ENCODE measurements around the gene SP140. TPM values are rescaled to one million over a fixed set of nuclear protein-coding genes. Genes with fewer than 3 reads are reported as not detected.
"Not testable (repeated sequence)": the region's sequence is repeated elsewhere in the genome, so short reads cannot be mapped to it uniquely, and the experiment has no call there.

The SP140 gene
- polyA plus RNA-seq, 1 donor, result 2.2 TPM

DNA sequence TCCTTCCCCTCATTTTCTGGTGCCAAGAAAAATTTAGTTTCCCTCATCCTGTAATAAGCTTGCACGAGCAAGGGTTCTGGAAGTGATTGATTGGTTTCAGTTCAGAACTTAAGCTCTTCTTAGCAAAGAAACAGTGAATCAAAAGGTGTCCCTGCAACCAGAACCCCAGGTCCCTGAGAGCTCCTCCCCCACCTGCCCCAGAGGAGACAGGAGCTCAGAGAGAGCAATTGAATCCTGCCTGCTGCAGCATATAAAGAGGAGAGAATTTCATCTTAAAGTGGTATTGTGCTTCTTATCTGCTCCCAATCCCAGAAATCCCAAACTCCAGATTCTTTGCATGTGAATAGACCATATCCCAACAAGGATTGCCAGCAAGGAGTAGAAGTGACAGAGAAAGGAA lies 86.1 kb downstream of the SP140 start:
- no CpG with 5 or more reads among the region's 1 CpG for WGBS (ENCODE audit: insufficient coverage, low lambda C conversion rate)

DNA sequence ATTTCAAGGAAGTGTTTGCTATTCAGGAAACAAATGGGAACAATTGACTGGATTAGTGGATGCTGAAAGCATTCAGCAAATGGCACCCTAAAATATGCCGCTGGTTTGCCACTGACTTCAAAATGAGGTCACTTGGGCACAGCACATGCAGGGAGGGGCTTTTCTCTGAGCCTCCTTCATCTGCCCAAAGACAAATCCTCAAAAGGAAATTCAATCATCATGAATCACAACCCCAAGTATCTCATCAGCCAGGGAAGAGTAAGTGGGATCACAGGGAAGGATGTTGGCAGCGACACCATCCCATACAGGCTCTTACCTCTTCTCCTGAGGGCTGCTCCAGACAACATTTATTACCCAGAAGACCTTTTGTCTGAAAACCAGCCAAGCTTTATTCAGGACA lies 87.1 kb downstream of the SP140 start:
- H3K9me3 ChIP-seq (ENCODE audit: control insufficient read depth, low read depth, low read length), result no peaks in the 10 kb centered on the region
- no CpG with 5 or more reads among the region's 2 CpGs for WGBS (ENCODE audit: insufficient coverage, low lambda C conversion rate)
- H3K4me3 ChIP-seq (ENCODE audit: low read length), result no peak overlapping the region
- H3K27ac ChIP-seq (ENCODE audit: low read length), result no peak overlapping the region
- no peak for DNase-seq
- H3K36me3 ChIP-seq (ENCODE audit: control insufficient read depth, insufficient read depth, low read length), result no peaks in the 10 kb centered on the region
- H3K4me1 ChIP-seq (ENCODE audit: control insufficient read depth, insufficient read depth, low read length), result no peaks in the 10 kb centered on the region
- H3K27me3 ChIP-seq (ENCODE audit: control insufficient read depth, insufficient read depth, low read length), result no peaks in the 10 kb centered on the region

More for the DNA sequence above, 86.1 kb downstream of the SP140 start:
- not testable (repeated sequence) for H3K27me3 ChIP-seq (ENCODE audit: control insufficient read depth, insufficient read depth, low read length); H3K27ac ChIP-seq (ENCODE audit: low read length); H3K4me1 ChIP-seq (ENCODE audit: control insufficient read depth, insufficient read depth, low read length); H3K36me3 ChIP-seq (ENCODE audit: control insufficient read depth, insufficient read depth, low read length); DNase-seq; H3K4me3 ChIP-seq (ENCODE audit: low read length); H3K9me3 ChIP-seq (ENCODE audit: control insufficient read depth, low read depth, low read length)

DNA sequence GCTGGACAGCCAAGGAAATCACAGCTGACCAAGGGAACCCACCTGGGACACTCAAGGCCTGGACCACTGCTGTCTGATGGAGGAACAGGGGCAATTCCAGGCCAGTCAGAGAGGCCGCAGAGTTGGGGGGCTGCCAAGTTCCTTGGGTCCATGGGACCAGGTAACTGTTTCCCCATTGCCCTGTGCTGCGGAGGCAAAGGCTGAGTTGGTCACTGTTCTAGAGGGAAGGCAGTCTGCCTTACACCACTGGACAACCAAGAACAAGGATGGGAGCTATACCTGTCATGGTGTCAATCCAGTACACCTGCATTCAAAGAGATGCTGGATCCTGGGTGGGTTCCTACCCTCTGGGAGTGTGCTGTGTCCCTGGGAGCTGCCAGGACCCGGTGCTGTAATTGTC lies 91.8 kb downstream of the SP140 start:
- H3K27ac ChIP-seq (ENCODE audit: low read length), result no peak overlapping the region
- H3K27me3 ChIP-seq (ENCODE audit: control insufficient read depth, insufficient read depth, low read length), result no peaks in the 10 kb centered on the region
- WGBS (ENCODE audit: insufficient coverage, low lambda C conversion rate), result no CpG with 5 or more reads among the region's 3 CpGs
- no peak overlapping the region for H3K4me3 ChIP-seq (ENCODE audit: low read length)
- no peaks in the 10 kb centered on the region for H3K36me3 ChIP-seq (ENCODE audit: control insufficient read depth, insufficient read depth, low read length)
- no peak for DNase-seq
- no peaks in the 10 kb centered on the region for H3K4me1 ChIP-seq (ENCODE audit: control insufficient read depth, insufficient read depth, low read length)
- peaks cover 4% of the 10 kb centered on the region for H3K9me3 ChIP-seq (ENCODE audit: control insufficient read depth, low read depth, low read length)

DNA sequence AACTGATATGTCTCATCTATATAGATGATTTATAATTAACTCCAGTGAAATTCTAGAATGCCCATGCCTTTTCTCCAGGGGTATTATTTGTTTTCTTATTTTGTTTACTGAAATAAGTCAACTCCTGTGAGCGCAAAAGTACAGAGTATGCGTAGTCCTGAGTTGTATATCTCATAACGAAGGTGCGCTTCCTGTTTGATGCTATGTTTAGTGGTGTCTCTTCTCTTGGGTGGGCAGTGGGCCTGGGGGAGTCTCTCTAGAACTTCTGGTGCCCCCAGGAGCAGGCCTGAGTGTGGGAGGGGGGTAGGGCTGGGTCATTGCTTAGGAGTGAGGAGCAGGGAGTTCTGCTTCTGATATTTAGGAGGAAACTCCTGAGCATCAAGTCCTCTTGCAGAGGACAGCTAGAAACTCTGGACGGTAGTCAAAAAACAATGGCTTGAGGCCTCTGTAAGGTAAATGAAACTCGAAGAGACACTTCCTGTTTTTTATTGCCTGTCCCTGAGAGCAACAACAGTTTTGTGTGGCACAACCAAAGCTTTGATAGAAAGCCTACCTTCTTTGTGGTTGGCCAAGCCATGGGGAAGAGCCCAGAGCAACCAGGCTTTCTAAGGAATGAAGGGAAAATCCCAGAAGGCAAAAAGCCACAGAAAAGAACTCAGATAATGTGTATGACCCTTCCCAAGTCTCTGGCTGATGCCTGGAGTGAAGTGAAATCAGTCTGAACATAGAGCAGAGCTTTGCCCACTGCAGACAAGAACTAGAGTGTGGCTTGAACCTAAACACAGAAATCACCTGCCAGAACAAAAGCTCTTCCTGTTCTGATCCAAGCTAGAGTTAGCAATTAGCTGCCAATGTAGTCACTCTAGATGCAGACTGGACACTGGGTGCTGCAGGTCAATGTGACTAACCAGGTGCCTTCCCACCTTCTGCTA lies 92.9 kb downstream of the SP140 start:
- DNase-seq, result no peak
- H3K27me3 ChIP-seq (ENCODE audit: control insufficient read depth, insufficient read depth, low read length), result no peaks in the 10 kb centered on the region
- H3K9me3 ChIP-seq (ENCODE audit: control insufficient read depth, low read depth, low read length), result peaks cover 11% of the 10 kb centered on the region
- no peak overlapping the region for H3K27ac ChIP-seq (ENCODE audit: low read length)
- H3K4me1 ChIP-seq (ENCODE audit: control insufficient read depth, insufficient read depth, low read length), result no peaks in the 10 kb centered on the region
- 100% methylated on average over 2 of the region's 6 CpGs for WGBS (ENCODE audit: insufficient coverage, low lambda C conversion rate)
- H3K4me3 ChIP-seq (ENCODE audit: low read length), result no peak overlapping the region
- H3K36me3 ChIP-seq (ENCODE audit: control insufficient read depth, insufficient read depth, low read length), result no peaks in the 10 kb centered on the region

DNA sequence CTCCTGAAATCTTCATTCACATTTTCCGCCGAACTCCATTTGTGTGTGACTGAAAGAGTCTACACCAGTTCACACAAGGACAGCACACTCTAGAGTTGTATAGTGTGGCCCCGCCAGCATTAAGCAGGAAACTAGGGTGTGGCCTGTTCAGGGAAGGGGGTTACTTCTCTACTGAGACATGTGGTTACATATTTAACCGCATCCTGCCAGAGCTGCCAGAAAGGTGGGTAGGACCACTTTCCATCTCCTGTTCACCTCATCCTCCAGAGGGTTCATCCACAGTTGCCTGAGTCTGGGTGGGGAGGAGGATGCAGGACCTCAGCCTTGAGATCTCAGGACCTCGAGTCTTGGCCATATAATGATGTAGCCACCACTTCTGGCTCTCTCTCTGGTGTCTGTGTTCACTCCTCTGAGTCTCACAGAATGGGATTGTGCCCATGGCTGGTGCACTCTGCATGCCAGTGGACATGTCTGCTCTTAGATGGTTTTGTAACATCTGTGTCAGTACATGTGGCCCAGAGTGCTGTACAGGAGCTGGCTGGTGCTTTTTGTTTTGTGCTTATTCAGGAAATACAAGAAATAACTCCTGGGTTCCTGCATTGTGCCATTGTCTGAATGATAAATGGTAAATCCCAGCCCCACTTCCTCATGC lies 93.8 kb downstream of the SP140 start:
- WGBS (ENCODE audit: insufficient coverage, low lambda C conversion rate), result no CpG with 5 or more reads among the region's 5 CpGs
- peak; percentile 5 to 13 for DNase-seq
- no peaks in the 10 kb centered on the region for H3K27me3 ChIP-seq (ENCODE audit: control insufficient read depth, insufficient read depth, low read length)
- H3K27ac ChIP-seq (ENCODE audit: low read length), result no peak overlapping the region
- H3K4me1 ChIP-seq (ENCODE audit: control insufficient read depth, insufficient read depth, low read length), result no peaks in the 10 kb centered on the region
- H3K9me3 ChIP-seq (ENCODE audit: control insufficient read depth, low read depth, low read length), result peaks cover 11% of the 10 kb centered on the region
- H3K36me3 ChIP-seq (ENCODE audit: control insufficient read depth, insufficient read depth, low read length), result no peaks in the 10 kb centered on the region
- no peak overlapping the region for H3K4me3 ChIP-seq (ENCODE audit: low read length)

DNA sequence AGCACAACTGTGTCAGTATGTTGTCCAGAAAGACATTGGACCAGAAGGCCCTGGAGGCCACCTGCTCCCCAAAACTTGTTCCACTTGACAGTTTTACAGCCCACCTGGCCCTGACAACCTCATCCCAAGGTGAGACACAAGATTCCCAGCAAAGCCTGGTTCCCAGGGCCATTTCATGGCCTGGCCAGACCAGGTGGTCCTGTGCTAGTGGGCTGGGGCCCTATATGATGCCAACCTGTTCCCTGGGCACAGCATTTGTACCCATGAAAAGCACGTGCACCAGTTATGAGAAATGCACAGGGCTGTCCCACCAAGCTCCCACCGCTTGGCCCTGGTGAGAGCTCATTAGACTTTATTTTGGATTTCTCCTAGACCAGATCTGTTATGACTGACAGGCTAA lies 95.5 kb downstream of the SP140 start:
- Histone ChIP-seq H3K27me3 (ENCODE audit: control insufficient read depth, insufficient read depth, low read length) (no peaks in the 10 kb centered on the region), H3K36me3 (ENCODE audit: control insufficient read depth, insufficient read depth, low read length) (no peaks in the 10 kb centered on the region), H3K4me3 (ENCODE audit: low read length) (no peak overlapping the region), H3K27ac (ENCODE audit: low read length) (no peak overlapping the region), H3K9me3 (ENCODE audit: control insufficient read depth, low read depth, low read length) (peaks cover 11% of the 10 kb centered on the region), H3K4me1 (ENCODE audit: control insufficient read depth, insufficient read depth, low read length) (no peaks in the 10 kb centered on the region)
- no CpG with 5 or more reads among the region's 2 CpGs for WGBS (ENCODE audit: insufficient coverage, low lambda C conversion rate)
- no peak for DNase-seq

DNA sequence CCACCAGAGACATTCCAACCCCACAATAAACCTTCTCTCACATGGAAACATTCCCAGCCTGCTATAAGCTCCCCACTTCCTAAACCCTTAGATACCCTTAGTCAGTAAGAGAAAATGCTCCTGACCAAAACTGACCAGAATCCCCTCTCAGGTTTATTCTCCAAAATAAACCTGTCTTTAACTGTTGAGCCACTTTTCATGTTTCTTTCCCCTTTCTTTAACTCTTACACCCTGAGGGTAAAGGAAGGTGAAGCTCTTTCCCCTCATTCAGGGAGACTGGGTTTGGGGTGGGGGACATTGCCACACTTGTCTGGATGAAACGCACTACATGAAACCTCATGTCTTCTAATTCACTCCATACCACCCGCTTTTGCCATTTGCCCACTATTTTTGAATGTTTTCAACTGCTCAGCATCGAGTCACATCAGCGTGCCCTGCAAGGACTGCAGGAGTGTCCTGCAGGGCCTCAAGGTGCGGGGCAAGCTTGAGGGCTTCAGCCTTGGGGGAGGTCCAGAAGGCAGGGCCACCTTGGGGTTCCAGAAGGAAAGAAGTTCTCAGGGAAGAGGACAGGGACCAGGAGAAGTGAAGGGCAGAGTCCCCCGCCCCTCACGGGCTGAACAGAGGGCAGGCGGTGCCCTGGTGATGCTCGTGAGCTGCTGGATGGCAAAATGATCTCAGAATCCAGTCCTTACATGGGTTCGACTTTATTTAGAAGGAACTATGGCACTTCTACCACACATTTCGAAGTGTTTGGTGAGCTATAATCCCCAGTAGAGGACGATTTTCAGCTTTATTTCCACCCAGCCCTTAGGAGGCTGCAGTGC lies 97.2 kb downstream of the SP140 start:
- no CpG with 5 or more reads among the region's 12 CpGs for WGBS (ENCODE audit: insufficient coverage, low lambda C conversion rate)

DNA sequence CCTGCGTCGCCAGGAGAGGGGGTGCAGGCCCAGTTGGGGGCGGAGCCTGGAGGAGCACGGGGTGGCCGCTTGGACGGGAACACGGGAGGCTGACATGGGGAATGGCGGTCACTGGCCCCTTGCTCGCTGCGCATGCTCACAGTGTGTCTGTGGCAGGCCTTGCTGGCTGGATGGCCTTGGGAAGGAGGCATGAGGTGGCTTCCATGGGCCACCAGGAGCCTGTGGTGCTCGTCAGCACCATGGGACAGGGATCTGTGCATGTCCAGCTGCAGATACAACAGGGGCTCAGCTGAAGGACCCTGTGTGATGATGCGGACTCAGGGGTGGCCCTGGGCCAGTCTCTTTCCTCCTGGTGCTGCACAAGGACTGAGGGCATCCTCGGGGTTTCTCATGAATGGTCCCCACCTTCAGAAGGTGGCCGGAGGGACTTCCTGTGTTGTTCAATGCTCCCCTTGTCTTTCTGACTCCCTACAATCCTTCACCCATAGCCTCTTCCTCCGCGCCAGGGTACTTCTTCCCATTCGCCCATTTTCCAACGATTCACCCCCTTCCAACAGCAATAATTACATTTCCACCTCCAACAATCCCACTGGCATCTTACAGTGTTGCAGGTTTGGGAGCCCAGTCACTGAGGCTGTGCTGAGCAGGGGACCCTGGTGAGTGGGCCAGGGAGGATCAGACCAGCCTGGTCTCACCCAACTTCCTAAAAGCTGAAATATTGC lies 98.0 kb downstream of the SP140 start:
- Histone ChIP-seq H3K4me3 (ENCODE audit: low read length) (no peak overlapping the region), H3K4me1 (ENCODE audit: control insufficient read depth, insufficient read depth, low read length) (peaks cover 4% of the 10 kb centered on the region), H3K27me3 (ENCODE audit: control insufficient read depth, insufficient read depth, low read length) (no peaks in the 10 kb centered on the region), H3K9me3 (ENCODE audit: control insufficient read depth, low read depth, low read length) (peaks cover 11% of the 10 kb centered on the region), H3K27ac (ENCODE audit: low read length) (no peak overlapping the region), H3K36me3 (ENCODE audit: control insufficient read depth, insufficient read depth, low read length) (no peaks in the 10 kb centered on the region)
- 100% methylated on average over 4 of the region's 18 CpGs for WGBS (ENCODE audit: insufficient coverage, low lambda C conversion rate)
- no peak for DNase-seq

More for the DNA sequence above, 97.2 kb downstream of the SP140 start:
- H3K4me3 ChIP-seq (ENCODE audit: low read length), result no peak overlapping the region
- no peak for DNase-seq
- H3K27ac ChIP-seq (ENCODE audit: low read length), result no peak overlapping the region
- peaks cover 11% of the 10 kb centered on the region for H3K9me3 ChIP-seq (ENCODE audit: control insufficient read depth, low read depth, low read length)
- H3K36me3 ChIP-seq (ENCODE audit: control insufficient read depth, insufficient read depth, low read length), result no peaks in the 10 kb centered on the region
- no peaks in the 10 kb centered on the region for H3K27me3 ChIP-seq (ENCODE audit: control insufficient read depth, insufficient read depth, low read length)
- H3K4me1 ChIP-seq (ENCODE audit: control insufficient read depth, insufficient read depth, low read length), result peaks cover 4% of the 10 kb centered on the region

DNA sequence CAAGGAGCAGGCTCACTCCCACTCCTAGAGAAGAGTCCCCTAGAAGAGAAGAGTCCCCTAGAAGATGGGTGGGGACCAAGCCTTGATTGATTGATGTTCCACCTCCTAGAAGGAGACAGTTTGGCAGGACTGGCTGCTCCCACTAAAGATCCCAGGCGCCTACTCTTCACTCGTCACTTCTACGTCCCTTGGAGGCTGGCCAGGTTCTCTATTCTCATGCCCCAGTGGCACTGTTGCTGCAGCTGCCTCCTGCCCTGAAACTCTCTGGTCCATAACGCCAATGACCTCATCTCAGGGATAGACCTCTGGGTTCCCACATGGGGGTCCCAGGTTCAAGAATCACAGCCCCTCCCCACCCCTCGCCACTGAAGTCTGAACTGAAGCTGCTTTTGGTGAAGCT lies 99.0 kb downstream of the SP140 start:
- Histone ChIP-seq H3K9me3 (ENCODE audit: control insufficient read depth, low read depth, low read length) (peaks cover 11% of the 10 kb centered on the region), H3K27me3 (ENCODE audit: control insufficient read depth, insufficient read depth, low read length) (no peaks in the 10 kb centered on the region), H3K4me3 (ENCODE audit: low read length) (no peak overlapping the region), H3K27ac (ENCODE audit: low read length) (no peak overlapping the region), H3K36me3 (ENCODE audit: control insufficient read depth, insufficient read depth, low read length) (no peaks in the 10 kb centered on the region), H3K4me1 (ENCODE audit: control insufficient read depth, insufficient read depth, low read length) (peaks cover 4% of the 10 kb centered on the region)
- no CpG with 5 or more reads among the region's 5 CpGs for WGBS (ENCODE audit: insufficient coverage, low lambda C conversion rate)
- no peak for DNase-seq
